B cell (primary cell): Measurements from ENCODE around the gene ZFYVE27. TPM values are rescaled to one million over a fixed set of nuclear protein-coding genes. Genes with fewer than 3 reads are reported as not detected.

Experiments
- ATAC-seq: fragments of 200-7000 bp; cut with Tn5 transposase; one replicate; pipeline ENCODE4 v1.10.0; 2021; ENCODE audit warnings: low read depth, mild to moderate bottlenecking, moderate number of reproducible peaks, moderate library complexity
- CTCF ChIA-PET: fragments of 350-600 bp; sonication (Branson Sonifier 250); formaldehyde crosslinking; loops from one replicate; lab custom pipeline; 2021; ENCODE audit warnings: antibody characterized with exemption, inconsistent platforms; lab: Charles Lee
- POLR2A ChIA-PET: fragments of 350-600 bp; sonication (Branson Sonifier 250); formaldehyde crosslinking; loops from one replicate; lab custom pipeline; 2021; ENCODE audit warnings: antibody characterized with exemption; lab: Charles Lee
- DNase-seq: peaks from one replicate; pipeline ENCODE4 v3.0.0; 2013
- H2AFZ ChIP-seq: 2 replicates; pipeline ENCODE4 v1.6.1; 2012; ENCODE audit warnings: mild to moderate bottlenecking, low read depth, low read length; ENCODE audit not compliant: insufficient read depth, poor library complexity, severe bottlenecking
- H3K27ac ChIP-seq, 2 donors: 1 replicate in 1 of 2; 2 replicates in 1 of 2; pipeline ENCODE4 v1.5.1; 2012 to 2013; ENCODE audit warnings: low read length in 2 of 2, mild to moderate bottlenecking in 2 of 2, moderate library complexity in 1 of 2
- H3K27me3 ChIP-seq, 4 experiments: fragments of 200-600 bp in 1 of 4; sonication (generic) in 1 of 4; replicated peaks in 1 of 4; 1 replicate in 2 of 4; 2 replicates in 2 of 4; pipeline versions ENCODE4 v1.6.1 to v1.7.0; 2013 to 2016; ENCODE audit warnings: low read length in 3 of 4, mild to moderate bottlenecking in 2 of 4, mixed read lengths in 1 of 4, moderate library complexity in 1 of 4; ENCODE audit not compliant: insufficient read depth in 4 of 4, control insufficient read depth in 3 of 4; ENCODE audit errors: control extremely low read depth in 1 of 4
- H3K36me3 ChIP-seq, 2 experiments: replicated peaks in 1 of 2; 1 replicate in 1 of 2; 2 replicates in 1 of 2; pipeline versions ENCODE4 v1.6.1 to v1.7.1; 2013; ENCODE audit warnings: low read length in 1 of 2; ENCODE audit not compliant: insufficient read depth in 2 of 2, control insufficient read depth in 1 of 2; ENCODE audit errors: control extremely low read depth in 1 of 2, extremely low read depth in 1 of 2
- H3K4me1 ChIP-seq, 2 donors: fragments of 200-600 bp in 1 of 2; sonication (generic) in 1 of 2; 1 replicate in 1 of 2; 2 replicates in 1 of 2; pipeline versions ENCODE4 v1.5.1 to v1.6.1; 2013 to 2017; ENCODE audit warnings: low read length in 2 of 2; ENCODE audit not compliant: control insufficient read depth in 2 of 2, insufficient read depth in 2 of 2
- H3K4me2 ChIP-seq: replicated peaks from 2 replicates; pipeline ENCODE3; 2012; ENCODE audit warnings: mild to moderate bottlenecking, low read depth, low read length; ENCODE audit not compliant: poor library complexity, severe bottlenecking
- H3K4me3 ChIP-seq, 5 experiments: fragments of 200-600 bp in 1 of 5; sonication (generic) in 1 of 5; 1 replicate in 3 of 5; 2 replicates in 2 of 5; pipeline versions ENCODE4 v1.5.1 to v1.7.0; 2011 to 2016; ENCODE audit warnings: low read length in 4 of 5, mild to moderate bottlenecking in 4 of 5, low read depth in 2 of 5, control low read depth in 1 of 5, moderate library complexity in 1 of 5; ENCODE audit not compliant: insufficient read depth in 1 of 5; ENCODE audit errors: control extremely low read depth in 1 of 5, extremely low read depth in 1 of 5
- H3K79me2 ChIP-seq: fragments of 200-600 bp; sonication (generic); one replicate; pipeline ENCODE4 v1.6.0; 2016; ENCODE audit warnings: low read length; ENCODE audit not compliant: control insufficient read depth, insufficient read depth
- H3K9ac ChIP-seq: fragments of 200-600 bp; sonication (generic); 2 replicates; pipeline ENCODE4 v1.6.1; 2017; ENCODE audit warnings: mild to moderate bottlenecking, low read length, moderate library complexity
- H3K9me3 ChIP-seq, 3 donors: one replicate each; pipeline versions ENCODE4 v1.6.1 to v1.7.1; 2013; ENCODE audit warnings: low read length in 2 of 3; ENCODE audit not compliant: control insufficient read depth in 2 of 3, insufficient read depth in 1 of 3; ENCODE audit errors: control extremely low read depth in 1 of 3
- H4K20me1 ChIP-seq: 2 replicates; pipeline ENCODE4 v1.6.0; 2012; ENCODE audit warnings: mild to moderate bottlenecking, low read length; ENCODE audit not compliant: insufficient read depth, control insufficient read depth, poor library complexity, severe bottlenecking
- H3K27ac Mint-ChIP-seq: one replicate; pipeline ENCODE4 v1.8.0; 2021; ENCODE audit warnings: mixed read lengths
- H3K27me3 Mint-ChIP-seq: one replicate; pipeline ENCODE4 v1.8.0; 2021; ENCODE audit warnings: mixed read lengths
- H3K4me1 Mint-ChIP-seq: one replicate; pipeline ENCODE4 v1.8.0; 2021; ENCODE audit warnings: mixed read lengths
- H3K4me3 Mint-ChIP-seq: one replicate; pipeline ENCODE4 v1.8.0; 2021; ENCODE audit warnings: mixed read lengths
- H3K9me3 Mint-ChIP-seq: one replicate; pipeline ENCODE4 v1.8.0; 2022; ENCODE audit warnings: mixed read lengths; ENCODE audit not compliant: insufficient read depth
- EZH2 ChIP-seq: IDR thresholded peaks from 2 replicates; pipeline ENCODE4 v1.6.1; 2012; ENCODE audit warnings: borderline replicate concordance, low read depth, mild to moderate bottlenecking, moderate library complexity, low read length; ENCODE audit not compliant: insufficient read depth, poor library complexity, severe bottlenecking
- WGBS: methylation state at CpG from one replicate; pipeline ENCODE4 v1.1.5; 2013; ENCODE audit warnings: missing lambda C conversion rate; ENCODE audit not compliant: insufficient coverage; 5-methylcytosine and 5-hydroxymethylcytosine counted together
- intact Hi-C: fragments of 100-400 bp; cut with micrococcal nuclease; formaldehyde crosslinking; loops from one replicate; pipeline ENCODE4 v1.10.0; 2022
- polyA plus RNA-seq: library from polyadenylated mRNA; depleted of rRNA; stranded (reverse); fragments of >200 nt; gene quantifications from 2 replicates; pipeline ENCODE4 v1.2.3, GENCODE V29; 2012
- total RNA-seq, 2 donors: library from RNA; stranded (reverse); fragments of 120-200 nt in 1 of 2; gene quantifications; 1 replicate in 1 of 2; 2 replicates in 1 of 2; pipeline versions ENCODE4 v1.2.3 to v1.2.4, GENCODE V29; 2013 to 2022
- TF ChIP-seq, protein P1 (sequence below): fragments of 200-600 bp; IDR thresholded peaks from one replicate; pipeline ENCODE4 v1.8.0; 2022; ENCODE audit warnings: antibody characterized with exemption, mild to moderate bottlenecking

Gene ZFYVE27
- total and polyA plus RNA-seq, 2 donors (not counting 1 experiment from before 2014, with no cell fraction given): 50.4 to 79.7 TPM

- Histone ChIP-seq H3K27me3 (peaks cover 0 to 6% (median 0%) of the 10 kb centered on the region in 4 experiments), H2AFZ (no peak overlapping the region), H3K4me1 (no peaks in the 10 kb centered on the region), H3K79me2 (no peaks in the 10 kb centered on the region), H3K4me3 (no peak overlapping the region), H3K36me3 (no peaks in the 10 kb centered on the region), H4K20me1 (no peaks in the 10 kb centered on the region), H3K9me3 (no peaks in the 10 kb centered on the region), H3K27ac (no peak overlapping the region), H3K9ac (no peak overlapping the region), H3K4me2 (no peak overlapping the region)
- 62% methylated on average over 4 of the region's 7 CpGs for WGBS
- no peak for TF ChIP-seq EZH2
- TF ChIP-seq, protein P1, sequence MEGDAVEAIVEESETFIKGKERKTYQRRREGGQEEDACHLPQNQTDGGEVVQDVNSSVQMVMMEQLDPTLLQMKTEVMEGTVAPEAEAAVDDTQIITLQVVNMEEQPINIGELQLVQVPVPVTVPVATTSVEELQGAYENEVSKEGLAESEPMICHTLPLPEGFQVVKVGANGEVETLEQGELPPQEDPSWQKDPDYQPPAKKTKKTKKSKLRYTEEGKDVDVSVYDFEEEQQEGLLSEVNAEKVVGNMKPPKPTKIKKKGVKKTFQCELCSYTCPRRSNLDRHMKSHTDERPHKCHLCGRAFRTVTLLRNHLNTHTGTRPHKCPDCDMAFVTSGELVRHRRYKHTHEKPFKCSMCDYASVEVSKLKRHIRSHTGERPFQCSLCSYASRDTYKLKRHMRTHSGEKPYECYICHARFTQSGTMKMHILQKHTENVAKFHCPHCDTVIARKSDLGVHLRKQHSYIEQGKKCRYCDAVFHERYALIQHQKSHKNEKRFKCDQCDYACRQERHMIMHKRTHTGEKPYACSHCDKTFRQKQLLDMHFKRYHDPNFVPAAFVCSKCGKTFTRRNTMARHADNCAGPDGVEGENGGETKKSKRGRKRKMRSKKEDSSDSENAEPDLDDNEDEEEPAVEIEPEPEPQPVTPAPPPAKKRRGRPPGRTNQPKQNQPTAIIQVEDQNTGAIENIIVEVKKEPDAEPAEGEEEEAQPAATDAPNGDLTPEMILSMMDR: no peak
- no peak for ATAC-seq
- intact Hi-C loops: no loop called here
- Mint-ChIP-seq H3K4me1 (no peaks in the 10 kb centered on the region), H3K27me3 (peaks cover 4% of the 10 kb centered on the region), H3K9me3 (no peaks in the 10 kb centered on the region), H3K27ac (no peak overlapping the region), H3K4me3 (no peak overlapping the region)
- ChIA-PET POLR2A (no interaction called here), CTCF (no interaction called here)
- DNase-seq: no peak
Observed at GRCh38 chr10:97810446-97810845, 73.5 kb downstream of the ZFYVE27 start.

Other genes with a start within 250 kb of the ZFYVE27 start
- gene MMS19, start 238.7 kb upstream of the ZFYVE27 start, total RNA-seq: 78.0 and 82.1 TPM in 2 replicates
- 102 TPM in 2 replicates for gene MMS19, start 238.7 kb upstream of the ZFYVE27 start, polyA plus RNA-seq
- 1.7 and 1.8 TPM in 2 replicates for gene UBTD1, start 238.2 kb upstream of the ZFYVE27 start, total RNA-seq
- gene UBTD1, start 238.2 kb upstream of the ZFYVE27 start, polyA plus RNA-seq: 1.2 and 1.3 TPM in 2 replicates
- not detected in 2 replicates for gene ANKRD2, start 164.3 kb upstream of the ZFYVE27 start, total RNA-seq
- not detected in 2 replicates for gene ANKRD2, start 164.3 kb upstream of the ZFYVE27 start, polyA plus RNA-seq
- gene HOGA1, start 152.7 kb upstream of the ZFYVE27 start, total RNA-seq: not detected in 2 replicates
- gene HOGA1, start 152.7 kb upstream of the ZFYVE27 start, polyA plus RNA-seq: not detected in 2 replicates
- not detected in 2 replicates for gene C10orf62, start 147.4 kb upstream of the ZFYVE27 start, total RNA-seq
- not detected in 2 replicates for gene C10orf62, start 147.4 kb upstream of the ZFYVE27 start, polyA plus RNA-seq
- gene MORN4, start 103.6 kb upstream of the ZFYVE27 start, total RNA-seq: 2.8 TPM in 2 replicates
- 1.5 TPM in 2 replicates for gene MORN4, start 103.6 kb upstream of the ZFYVE27 start, polyA plus RNA-seq
- 17.7 and 18.4 TPM in 2 replicates for gene PI4K2A, start 96.5 kb upstream of the ZFYVE27 start, total RNA-seq
- 7.9 and 26.6 TPM in 2 replicates for gene PI4K2A, start 96.5 kb upstream of the ZFYVE27 start, polyA plus RNA-seq
- gene AVPI1, start 49.9 kb upstream of the ZFYVE27 start, total RNA-seq: 3.4 and 3.9 TPM in 2 replicates
- gene AVPI1, start 49.9 kb upstream of the ZFYVE27 start, polyA plus RNA-seq: 3.6 and 4.0 TPM in 2 replicates
- 0.54 and 0.80 TPM in 2 replicates for gene MARVELD1, start 23.4 kb upstream of the ZFYVE27 start, total RNA-seq
- 0.26 and 0.45 TPM in 2 replicates for gene MARVELD1, start 23.4 kb upstream of the ZFYVE27 start, polyA plus RNA-seq
- not detected in 2 replicates for gene SFRP5, start 34.9 kb downstream of the ZFYVE27 start, total RNA-seq
- not detected in 2 replicates for gene SFRP5, start 34.9 kb downstream of the ZFYVE27 start, polyA plus RNA-seq
- gene GOLGA7B, start 112.7 kb downstream of the ZFYVE27 start, total RNA-seq: not detected in 2 replicates
- gene GOLGA7B, start 112.7 kb downstream of the ZFYVE27 start, polyA plus RNA-seq: 0.01 and 0.19 TPM in 2 replicates